Measurements from ENCODE around the gene STIL.
"Not testable (repeated sequence)": the region's sequence is repeated elsewhere in the genome, so short reads cannot be mapped to it uniquely, and the experiment has no call there.

STIL gene

GRCh38 chr1:47216278-47217059 lies 97.5 kb downstream of the STIL start:
- no peak for DNase-seq

DNA sequence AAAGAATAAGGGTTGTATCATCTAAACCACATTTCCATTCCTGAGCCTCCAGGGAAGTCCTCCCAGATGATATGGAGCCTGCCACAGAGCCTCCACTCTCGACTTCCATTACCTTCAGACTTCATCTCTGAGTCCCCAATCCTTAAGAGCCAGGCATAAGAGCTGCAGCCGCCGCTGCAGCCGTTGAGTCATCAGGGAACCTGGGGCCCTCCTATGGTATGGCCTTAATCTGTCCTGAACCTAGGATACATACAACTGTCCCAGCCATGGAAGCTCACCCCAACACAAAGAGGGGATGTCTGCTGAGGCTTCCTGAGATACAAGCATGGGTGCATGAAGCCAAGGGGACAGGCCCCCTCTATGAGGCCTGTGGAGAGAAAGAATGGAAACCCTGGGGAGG lies 98.2 kb downstream of the STIL start:
- no peak for DNase-seq

- no peak for DNase-seq
These were observed 99.4 kb downstream of the STIL start for GRCh38 chr1:47214549-47214948.

DNA sequence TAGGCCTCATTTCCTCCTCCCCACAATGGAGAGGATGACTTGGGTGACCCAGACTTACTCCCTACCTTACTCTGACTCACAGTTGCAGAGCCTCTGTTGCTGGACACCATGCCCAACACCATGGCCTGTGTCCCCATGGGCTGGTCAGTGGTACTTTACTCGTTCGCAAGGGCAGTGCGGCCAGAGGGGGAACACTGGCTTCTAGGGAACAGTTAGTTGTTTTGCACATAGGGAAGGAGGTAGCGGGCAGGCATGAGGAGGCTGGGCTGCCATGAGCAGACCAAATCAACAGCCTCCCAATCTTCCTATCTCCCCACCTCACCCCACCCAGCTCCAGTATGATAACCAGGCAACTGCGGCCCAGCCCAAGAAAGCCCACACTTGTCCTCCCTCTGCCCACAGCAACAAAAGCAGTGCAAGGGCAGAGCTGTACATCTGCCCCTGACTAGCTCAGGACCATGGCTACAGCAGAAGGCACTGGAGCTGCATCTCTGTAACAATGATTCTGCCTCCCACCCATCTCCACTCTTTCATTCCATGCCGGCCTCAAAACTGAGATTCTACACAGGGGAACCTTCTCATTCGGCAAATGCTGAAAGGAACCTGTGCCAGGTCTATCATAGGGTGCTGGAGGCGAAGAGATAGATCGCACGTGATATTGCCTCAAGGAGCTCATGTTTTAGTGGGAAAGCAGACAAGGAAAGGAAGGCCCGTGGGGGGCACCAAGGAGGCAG lies 100.5 kb downstream of the STIL start:
- DNase-seq = no peak

- DNase-seq = no peak
These were observed 101.2 kb downstream of the STIL start for GRCh38 chr1:47212636-47213229.

- no peak for DNase-seq
These were observed 102.1 kb downstream of the STIL start for GRCh38 chr1:47211796-47212269.

DNA sequence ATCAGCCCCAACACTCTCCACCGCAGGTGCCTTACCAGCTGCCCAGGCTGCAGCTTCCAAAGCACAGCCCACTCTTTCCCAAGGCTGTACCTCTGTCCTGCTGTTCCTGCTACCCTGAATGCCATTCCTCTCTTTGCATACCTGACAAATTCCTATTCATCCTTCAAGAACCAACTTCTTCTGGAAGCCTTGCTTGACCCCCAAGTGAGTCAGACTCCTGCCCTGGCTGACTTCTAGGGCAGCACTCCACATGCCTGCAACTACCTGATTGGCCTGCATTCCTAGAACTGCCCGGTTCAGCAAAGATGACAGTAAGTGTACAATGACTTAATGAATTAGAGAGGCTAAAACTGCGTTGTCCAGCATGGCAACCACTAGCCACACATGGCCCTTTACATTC lies 103.3 kb downstream of the STIL start:
- DNase-seq = no peak

- DNase-seq = no peak
These were observed 104.1 kb downstream of the STIL start for GRCh38 chr1:47209725-47210325.

DNA sequence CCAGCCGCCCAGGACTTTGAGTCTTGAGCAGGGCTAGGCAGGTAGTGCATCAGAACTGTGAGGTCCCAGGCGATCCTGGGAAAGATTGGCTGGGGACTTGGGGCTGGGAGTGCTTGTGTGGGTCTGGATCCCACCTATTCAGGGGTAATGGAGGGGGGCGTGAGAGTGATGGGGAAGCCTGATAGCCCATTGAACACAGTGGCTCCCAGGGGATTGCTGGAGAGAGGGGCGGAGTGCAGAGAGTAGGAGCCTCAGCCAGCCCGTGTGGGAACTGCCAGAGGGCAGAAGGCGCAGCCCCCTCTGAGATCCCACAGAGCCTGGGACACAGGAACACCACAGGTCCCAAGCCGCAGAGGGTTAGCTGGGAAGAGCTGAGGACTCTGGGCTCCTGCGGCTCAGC lies 104.9 kb downstream of the STIL start:
- no peak for DNase-seq

GRCh38 chr1:47208374-47208850 lies 105.5 kb downstream of the STIL start:
- DNase-seq = no peak

- no peak for DNase-seq
These were observed 106.1 kb downstream of the STIL start for GRCh38 chr1:47207803-47208373.

- DNase-seq = no peak
These were observed 108.0 kb downstream of the STIL start for GRCh38 chr1:47205918-47206317.

DNA sequence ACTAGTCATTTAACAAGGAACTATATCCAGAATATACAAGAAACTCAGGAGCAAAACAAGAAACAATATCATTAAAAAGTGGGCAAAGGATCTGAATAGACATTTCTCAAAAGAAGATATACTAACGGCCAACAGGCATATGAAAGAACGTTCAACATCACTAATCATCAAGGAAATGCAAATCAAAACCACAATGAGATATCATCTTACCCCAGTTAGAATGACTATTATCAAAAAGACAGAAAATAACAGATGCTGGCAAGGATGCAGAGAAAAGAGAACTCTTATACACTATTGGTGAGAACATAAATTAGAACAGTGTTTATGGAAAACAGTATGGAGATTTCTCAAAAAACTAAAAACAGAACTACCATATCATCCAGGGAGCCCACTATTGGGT lies 110.4 kb downstream of the STIL start:
- DNase-seq = not testable (repeated sequence)

GRCh38 chr1:47201179-47201578 lies 112.8 kb downstream of the STIL start:
- DNase-seq = no peak

Data from stimulated activated CD4-positive, alpha-beta T cell treated with anti-CD3 and anti-CD28 coated beads, Interleukin-2, amount 100 ng/mL, for 48 hours (primary cell).